Prostate gland (tissue), 2 donors: ENCODE results near the gene LRRC4C.

Experiments used
- POLR2AphosphoS5 ChIP-seq: sonication (generic); formaldehyde crosslinking; IDR thresholded peaks from one replicate; pipeline ENCODE4 v1.6.1; 2017; ENCODE audit warnings: antibody characterized with exemption
- TF ChIP-seq, protein P1 (sequence below), 4 experiments: fragments of 200-600 bp in 2 of 4; fragments of 450-650 bp in 2 of 4; sonication (generic) in 2 of 4; IDR thresholded peaks; 1 replicate in 3 of 4; 2 replicates in 1 of 4; pipeline ENCODE4 v1.5.1; 2016 to 2019; ENCODE audit warnings: antibody characterized with exemption in 4 of 4, mild to moderate bottlenecking in 2 of 4, moderate library complexity in 2 of 4

DNA sequence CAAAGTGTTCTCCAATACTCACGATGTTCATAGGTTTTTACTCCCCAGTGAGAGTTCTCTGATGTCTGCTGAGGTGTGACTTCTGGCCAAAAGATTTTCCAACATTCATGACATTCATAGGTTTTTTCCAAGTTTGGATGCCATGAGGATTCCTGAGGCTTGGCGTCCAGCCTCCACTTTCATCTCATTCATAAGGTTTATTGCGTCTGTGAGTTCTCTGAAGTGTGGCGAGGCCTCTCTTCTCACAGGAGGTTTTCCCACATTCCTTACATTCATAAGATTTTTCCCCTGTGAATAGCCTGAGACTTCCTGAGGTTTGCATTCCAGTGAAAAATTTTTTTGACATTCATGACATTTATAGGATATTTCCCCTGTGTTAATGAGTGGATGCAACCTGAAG, 1014.1 kb downstream of the LRRC4C start:
- TF ChIP-seq, protein P1, sequence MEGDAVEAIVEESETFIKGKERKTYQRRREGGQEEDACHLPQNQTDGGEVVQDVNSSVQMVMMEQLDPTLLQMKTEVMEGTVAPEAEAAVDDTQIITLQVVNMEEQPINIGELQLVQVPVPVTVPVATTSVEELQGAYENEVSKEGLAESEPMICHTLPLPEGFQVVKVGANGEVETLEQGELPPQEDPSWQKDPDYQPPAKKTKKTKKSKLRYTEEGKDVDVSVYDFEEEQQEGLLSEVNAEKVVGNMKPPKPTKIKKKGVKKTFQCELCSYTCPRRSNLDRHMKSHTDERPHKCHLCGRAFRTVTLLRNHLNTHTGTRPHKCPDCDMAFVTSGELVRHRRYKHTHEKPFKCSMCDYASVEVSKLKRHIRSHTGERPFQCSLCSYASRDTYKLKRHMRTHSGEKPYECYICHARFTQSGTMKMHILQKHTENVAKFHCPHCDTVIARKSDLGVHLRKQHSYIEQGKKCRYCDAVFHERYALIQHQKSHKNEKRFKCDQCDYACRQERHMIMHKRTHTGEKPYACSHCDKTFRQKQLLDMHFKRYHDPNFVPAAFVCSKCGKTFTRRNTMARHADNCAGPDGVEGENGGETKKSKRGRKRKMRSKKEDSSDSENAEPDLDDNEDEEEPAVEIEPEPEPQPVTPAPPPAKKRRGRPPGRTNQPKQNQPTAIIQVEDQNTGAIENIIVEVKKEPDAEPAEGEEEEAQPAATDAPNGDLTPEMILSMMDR (IDR thresholded peaks at IDR 0.05), result no peak
- TF ChIP-seq POLR2AphosphoS5, result no peak
